Tongue (tissue), 2 donors: ENCODE measurements around the gene GSDME. TPM values are rescaled to one million over a fixed set of nuclear protein-coding genes. Genes with fewer than 3 reads are reported as not detected.
A peak's percentile ranks its signal among the peaks of the same experiment; 100 is the strongest.

Experiments
- DNase-seq: peaks from one replicate; pipeline ENCODE4 v3.0.0-alpha.2; 2015
- total RNA-seq: library from RNA; depleted of rRNA; stranded (reverse); fragments of >200 nt; gene quantifications from one replicate; pipeline ENCODE4 v1.2.3, GENCODE V29; 2014

Gene GSDME
- total RNA-seq, 1 donor from 2014 or later, result 12.9 TPM

DNA sequence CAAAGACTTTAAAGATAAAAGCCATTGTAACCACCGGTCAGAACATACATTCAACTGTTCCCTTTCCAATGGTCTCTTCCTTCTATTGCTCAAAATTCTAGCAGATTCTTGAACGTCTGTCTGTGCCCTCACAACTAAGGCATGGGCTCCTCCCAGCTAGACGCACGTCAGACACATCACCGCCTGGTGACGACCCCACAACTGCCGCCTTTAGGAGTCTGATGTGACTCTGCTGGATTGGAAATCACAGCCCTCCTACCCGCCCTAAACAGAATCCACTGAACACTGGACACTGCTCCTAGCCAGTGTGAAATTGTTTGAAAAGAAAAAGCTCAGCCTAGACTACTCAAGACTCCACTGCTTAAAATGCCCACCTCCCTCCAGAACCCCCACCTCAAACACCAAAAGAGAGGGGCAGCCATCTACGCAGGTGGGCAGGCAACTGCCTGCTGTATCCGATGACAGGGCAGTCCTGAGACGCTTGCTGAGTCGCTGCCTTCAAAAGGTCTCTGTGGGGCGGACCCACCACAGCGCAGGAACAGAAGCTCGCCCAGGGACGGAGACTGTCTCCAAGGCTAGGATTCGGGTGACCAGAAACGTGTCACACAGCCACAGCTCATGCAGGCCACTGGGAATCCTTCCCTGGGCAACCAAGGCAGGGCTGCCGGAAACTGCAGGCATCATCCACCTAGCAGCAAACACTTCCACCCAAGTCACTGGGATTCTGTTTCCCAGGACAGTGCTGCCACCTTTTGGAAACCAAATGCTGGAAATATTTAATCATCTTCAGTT is 34.7 kb downstream of the GSDME start:
- peak; percentile 78 for DNase-seq

DNA sequence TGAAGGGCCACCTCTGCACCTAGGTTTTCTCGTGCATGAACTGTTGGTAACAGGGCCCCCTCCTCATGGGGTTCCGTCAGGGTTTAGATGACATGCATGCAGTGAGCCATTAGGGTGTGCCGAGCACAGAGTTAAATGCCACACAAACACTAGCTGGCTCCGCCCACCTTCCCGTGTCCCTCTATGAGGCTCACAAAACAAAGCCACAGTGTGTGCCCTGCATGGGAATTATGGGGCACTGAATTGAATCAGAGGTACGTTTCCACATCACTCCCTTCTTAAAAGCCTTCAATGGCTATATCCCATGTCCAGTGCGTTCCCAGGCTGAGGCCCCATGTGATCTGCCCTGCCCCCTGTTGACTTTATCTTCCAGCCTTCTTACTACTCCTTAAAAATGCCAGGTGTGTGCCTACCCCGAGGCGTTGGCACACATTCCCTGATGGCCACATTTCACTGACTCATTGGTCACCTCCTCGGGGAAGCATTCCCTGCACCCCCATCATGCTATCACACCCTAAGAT is 35.7 kb downstream of the GSDME start:
- no peak for DNase-seq

GRCh38 chr7:24720283-24720682 is 37.0 kb downstream of the GSDME start:
- no peak for DNase-seq

GRCh38 chr7:24718977-24719491 is 38.2 kb downstream of the GSDME start:
- no peak for DNase-seq

DNA sequence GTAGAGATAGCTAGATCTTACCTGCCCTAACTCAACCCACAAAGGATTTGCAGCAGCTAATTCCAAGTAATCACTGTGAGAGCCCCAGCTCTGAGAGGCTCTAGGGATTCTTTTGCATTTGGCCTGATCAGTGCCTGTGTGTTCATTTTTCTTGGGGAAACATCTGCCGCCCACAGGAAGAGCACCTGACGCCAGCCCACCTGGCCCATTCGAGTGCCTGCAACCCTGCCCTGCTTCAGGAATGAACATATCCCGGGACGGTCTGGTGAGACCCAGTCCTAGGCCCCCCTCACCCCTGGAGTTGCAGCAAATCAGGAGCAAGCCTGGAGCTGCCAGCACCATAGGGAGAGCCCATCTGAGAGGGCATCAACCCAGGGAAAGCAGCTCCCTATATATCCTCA is 38.8 kb downstream of the GSDME start:
- no peak for DNase-seq

GRCh38 chr7:24717694-24718320 is 39.5 kb downstream of the GSDME start:
- DNase-seq, result no peak

DNA sequence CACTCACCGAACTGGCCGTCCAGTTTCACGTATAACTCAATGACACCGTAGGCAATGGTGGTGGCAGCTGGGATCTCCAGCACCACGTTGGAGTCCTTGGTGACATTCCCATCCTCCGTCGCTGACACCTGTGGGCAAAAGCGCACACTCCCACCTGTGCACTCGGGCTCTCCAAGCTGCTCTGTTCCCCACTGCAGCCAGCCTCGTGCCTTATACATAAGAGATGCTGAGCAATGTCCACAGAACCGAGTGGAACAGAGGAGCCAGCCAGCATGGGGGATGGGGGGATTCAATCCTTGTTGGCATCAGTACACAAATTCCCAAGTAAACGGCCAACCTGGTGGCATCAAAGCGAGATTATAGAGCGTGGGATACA is 40.0 kb downstream of the GSDME start:
- no peak for DNase-seq

- DNase-seq, result no peak
Observed at GRCh38 chr7:24716480-24717246, 40.6 kb downstream of the GSDME start.

- DNase-seq, result peak; percentile 66
Observed at GRCh38 chr7:24715661-24716479, 41.4 kb downstream of the GSDME start.

DNA sequence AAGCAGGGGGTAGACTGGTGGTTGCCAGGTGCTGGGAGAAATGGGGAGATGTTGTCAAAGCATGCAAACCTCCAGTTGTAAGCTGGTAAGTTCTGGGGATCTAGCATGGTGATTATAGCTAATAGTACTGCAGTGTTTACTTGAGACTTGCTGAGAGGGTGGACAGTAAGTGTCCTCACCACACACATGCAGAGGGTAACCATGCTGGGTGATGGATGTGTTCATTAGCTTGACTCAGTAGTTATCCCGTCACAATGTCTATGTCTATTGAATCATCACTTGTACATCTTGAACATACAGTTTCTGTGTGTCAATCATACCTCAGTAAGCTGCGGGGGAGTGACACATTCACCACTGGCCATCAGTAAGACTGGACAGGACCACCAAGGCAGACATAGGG is 42.1 kb downstream of the GSDME start:
- DNase-seq, result no peak

DNA sequence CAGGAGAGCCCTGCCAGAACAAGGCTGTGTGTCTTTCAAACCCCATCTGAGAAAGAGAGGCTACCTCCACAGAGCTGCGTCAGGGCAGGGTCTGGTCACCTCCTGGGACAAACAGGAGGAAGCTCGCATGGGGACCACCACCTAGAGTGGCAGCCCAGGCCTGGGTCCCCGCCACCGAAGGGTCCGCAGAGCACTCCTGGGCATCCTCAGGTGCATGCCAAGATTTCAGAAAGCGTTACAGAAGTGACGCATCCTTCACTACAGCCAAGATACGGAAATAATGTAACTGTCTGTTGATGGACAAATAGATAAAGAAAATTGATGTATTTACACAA is 42.6 kb downstream of the GSDME start:
- DNase-seq, result no peak

GRCh38 chr7:24713850-24714675 is 43.2 kb downstream of the GSDME start:
- DNase-seq, result no peak

- DNase-seq, result no peak
Observed at GRCh38 chr7:24713039-24713793, 44.0 kb downstream of the GSDME start.

GRCh38 chr7:24709585-24710360 is 47.5 kb downstream of the GSDME start:
- no peak for DNase-seq

GRCh38 chr7:24709051-24709450 is 48.2 kb downstream of the GSDME start:
- no peak for DNase-seq

GRCh38 chr7:24707988-24708615 is 49.2 kb downstream of the GSDME start:
- peak; percentile 53 for DNase-seq

DNA sequence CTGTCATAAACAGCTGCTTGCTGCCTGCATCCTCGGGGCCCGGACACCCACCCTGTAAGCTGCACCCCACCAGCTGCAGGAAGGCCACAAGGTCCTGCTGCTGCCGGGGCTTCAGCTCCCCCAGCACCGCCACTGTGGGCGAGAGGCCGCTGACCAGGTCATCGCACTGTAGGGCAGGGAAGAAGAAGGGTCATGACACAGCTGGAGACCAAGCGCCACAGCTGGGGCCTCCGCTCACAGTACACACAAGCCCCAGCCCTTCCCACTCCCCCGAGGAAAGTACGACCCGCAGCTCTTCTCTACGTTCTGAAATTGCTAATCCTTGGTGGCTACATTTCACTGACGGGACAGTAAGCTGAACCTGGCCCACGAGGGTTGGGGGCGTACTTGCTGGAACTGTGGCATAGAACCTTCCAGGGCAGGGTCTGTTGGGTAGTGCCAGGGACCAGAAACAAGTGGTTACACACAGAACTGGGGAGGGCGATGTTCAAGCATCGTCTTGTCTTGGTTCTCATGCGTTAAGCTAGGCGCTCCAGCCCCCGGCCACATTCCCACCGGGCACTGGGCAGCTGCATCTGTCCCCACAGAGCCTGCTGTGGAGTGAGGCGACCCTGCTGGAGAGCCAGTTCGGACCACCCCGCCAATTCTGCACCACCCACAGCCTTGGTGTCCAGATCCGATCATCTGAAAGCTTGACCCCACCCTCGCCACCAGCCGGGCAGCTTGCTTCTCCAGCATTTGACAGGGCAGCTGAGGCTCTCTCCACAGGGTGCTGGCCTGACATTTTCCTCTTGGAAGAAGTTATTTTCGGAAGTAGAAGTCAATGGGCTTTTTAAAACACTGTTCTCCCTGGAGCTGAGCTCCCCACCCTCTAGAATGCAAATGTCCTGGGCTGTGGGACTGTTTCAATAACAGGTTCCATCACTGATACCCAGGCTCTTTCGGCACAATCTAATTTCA is 50.8 kb downstream of the GSDME start:
- DNase-seq, result peak; percentile 60

GRCh38 chr7:24705461-24705954 is 51.8 kb downstream of the GSDME start:
- no peak for DNase-seq
